Superior temporal gyrus (tissue), 1 donor: Measurements from ENCODE around the gene FERMT2.

Experiments
- DNase-seq: peaks from one replicate; pipeline ENCODE4 v3.0.0-alpha.2; 2016; ENCODE audit errors: extremely low spot score

The FERMT2 gene

GRCh38 chr14:52902971-52903619, 47.8 kb downstream of the FERMT2 start:
- no peak for DNase-seq

- DNase-seq = no peak
Observed at GRCh38 chr14:52901357-52901980, 49.4 kb downstream of the FERMT2 start.

- DNase-seq = no peak
Observed at GRCh38 chr14:52900731-52901130, 50.1 kb downstream of the FERMT2 start.

GRCh38 chr14:52898496-52898895, 52.4 kb downstream of the FERMT2 start:
- no peak for DNase-seq

- DNase-seq = no peak
Observed at GRCh38 chr14:52895000-52895399, 55.9 kb downstream of the FERMT2 start.

GRCh38 chr14:52891800-52892199, 59.0 kb downstream of the FERMT2 start:
- DNase-seq = no peak

- DNase-seq = no peak
Observed at GRCh38 chr14:52888839-52889838, 61.7 kb downstream of the FERMT2 start.

- DNase-seq = no peak
Observed at GRCh38 chr14:52888159-52888558, 62.7 kb downstream of the FERMT2 start.

- no peak for DNase-seq
Observed at GRCh38 chr14:52885230-52885629, 65.6 kb downstream of the FERMT2 start.

GRCh38 chr14:52883658-52884057, 67.2 kb downstream of the FERMT2 start:
- no peak for DNase-seq

GRCh38 chr14:52882824-52883223, 68.0 kb downstream of the FERMT2 start:
- no peak for DNase-seq

GRCh38 chr14:52879958-52880357, 70.9 kb downstream of the FERMT2 start:
- DNase-seq = no peak

GRCh38 chr14:52878946-52879345, 71.9 kb downstream of the FERMT2 start:
- no peak for DNase-seq

- DNase-seq = no peak
Observed at GRCh38 chr14:52878469-52878868, 72.4 kb downstream of the FERMT2 start.

- no peak for DNase-seq
Observed at GRCh38 chr14:52877628-52878027, 73.2 kb downstream of the FERMT2 start.

GRCh38 chr14:52876806-52877205, 74.0 kb downstream of the FERMT2 start:
- DNase-seq = no peak

- no peak for DNase-seq
Observed at GRCh38 chr14:52876311-52876710, 74.5 kb downstream of the FERMT2 start.

- DNase-seq = no peak
Observed at GRCh38 chr14:52875707-52876106, 75.1 kb downstream of the FERMT2 start.

- no peak for DNase-seq
Observed at GRCh38 chr14:52874389-52874788, 76.5 kb downstream of the FERMT2 start.

- DNase-seq = no peak
Observed at GRCh38 chr14:52873694-52874093, 77.2 kb downstream of the FERMT2 start.

GRCh38 chr14:52873065-52873464, 77.8 kb downstream of the FERMT2 start:
- no peak for DNase-seq

GRCh38 chr14:52871606-52872005, 79.2 kb downstream of the FERMT2 start:
- DNase-seq = no peak
